Stomach (tissue), 4 donors: Measurements from ENCODE around the gene IVD.

Experiments
- EP300 ChIP-seq: sonication (generic); formaldehyde crosslinking; IDR thresholded peaks from one replicate; pipeline ENCODE4 v1.6.1; 2017; ENCODE audit warnings: antibody characterized with exemption
- POLR2AphosphoS5 ChIP-seq, 3 donors: sonication (generic); formaldehyde crosslinking; IDR thresholded peaks; one replicate each; pipeline ENCODE4 v1.6.1; 2016; ENCODE audit warnings: antibody characterized with exemption in 3 of 3
- TF ChIP-seq, protein P1 (sequence below), 7 experiments: fragments of 450-650 bp in 4 of 7; fragments of 200-600 bp in 3 of 7; sonication (generic) in 3 of 7; IDR thresholded peaks; one replicate each; pipeline ENCODE4 v1.5.1; 2016 to 2019; ENCODE audit warnings: antibody characterized with exemption in 7 of 7, control low read depth in 2 of 7, mild to moderate bottlenecking in 1 of 7

DNA sequence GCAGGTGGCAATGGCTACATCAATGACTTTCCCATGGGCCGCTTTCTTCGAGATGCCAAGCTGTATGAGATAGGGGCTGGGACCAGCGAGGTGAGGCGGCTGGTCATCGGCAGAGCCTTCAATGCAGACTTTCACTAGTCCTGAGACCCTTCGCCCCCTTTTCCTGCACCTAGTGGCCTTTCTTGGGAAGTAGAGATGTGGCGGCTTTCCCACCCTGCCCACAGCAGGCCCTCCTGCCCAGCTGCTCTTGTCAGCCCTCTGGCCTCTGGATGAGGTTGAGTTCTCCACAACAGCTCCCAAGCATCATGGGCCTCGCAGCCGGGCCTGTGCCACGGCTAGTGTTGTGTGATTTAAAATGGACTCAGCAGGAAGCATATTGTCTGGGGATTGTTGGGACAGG lies 12.5 kb downstream of the IVD start:
- TF ChIP-seq, protein P1, sequence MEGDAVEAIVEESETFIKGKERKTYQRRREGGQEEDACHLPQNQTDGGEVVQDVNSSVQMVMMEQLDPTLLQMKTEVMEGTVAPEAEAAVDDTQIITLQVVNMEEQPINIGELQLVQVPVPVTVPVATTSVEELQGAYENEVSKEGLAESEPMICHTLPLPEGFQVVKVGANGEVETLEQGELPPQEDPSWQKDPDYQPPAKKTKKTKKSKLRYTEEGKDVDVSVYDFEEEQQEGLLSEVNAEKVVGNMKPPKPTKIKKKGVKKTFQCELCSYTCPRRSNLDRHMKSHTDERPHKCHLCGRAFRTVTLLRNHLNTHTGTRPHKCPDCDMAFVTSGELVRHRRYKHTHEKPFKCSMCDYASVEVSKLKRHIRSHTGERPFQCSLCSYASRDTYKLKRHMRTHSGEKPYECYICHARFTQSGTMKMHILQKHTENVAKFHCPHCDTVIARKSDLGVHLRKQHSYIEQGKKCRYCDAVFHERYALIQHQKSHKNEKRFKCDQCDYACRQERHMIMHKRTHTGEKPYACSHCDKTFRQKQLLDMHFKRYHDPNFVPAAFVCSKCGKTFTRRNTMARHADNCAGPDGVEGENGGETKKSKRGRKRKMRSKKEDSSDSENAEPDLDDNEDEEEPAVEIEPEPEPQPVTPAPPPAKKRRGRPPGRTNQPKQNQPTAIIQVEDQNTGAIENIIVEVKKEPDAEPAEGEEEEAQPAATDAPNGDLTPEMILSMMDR (IDR thresholded peaks at IDR 0.05): no peak
- no peak for TF ChIP-seq EP300
- TF ChIP-seq POLR2AphosphoS5 (IDR thresholded peaks at IDR 0.05): no peak
